ENCODE results near the gene CTSH.

- TF ChIP-seq CTCF (conservative IDR thresholded peaks at IDR 0.05 in 1 of 2, IDR thresholded peaks at IDR 0.05 in 1 of 2; ENCODE audit: low read depth in 1 of 2, low read length in 2 of 2) (no peak), EZH2 (IDR thresholded peaks at IDR 0.05; ENCODE audit: low read length, missing control alignments) (no peak)
These were observed 34.6 kb downstream of the CTSH start for GRCh38 chr15:78910271-78910670.
